ENCODE measurements around the gene RFX4.

The RFX4 gene

DNA sequence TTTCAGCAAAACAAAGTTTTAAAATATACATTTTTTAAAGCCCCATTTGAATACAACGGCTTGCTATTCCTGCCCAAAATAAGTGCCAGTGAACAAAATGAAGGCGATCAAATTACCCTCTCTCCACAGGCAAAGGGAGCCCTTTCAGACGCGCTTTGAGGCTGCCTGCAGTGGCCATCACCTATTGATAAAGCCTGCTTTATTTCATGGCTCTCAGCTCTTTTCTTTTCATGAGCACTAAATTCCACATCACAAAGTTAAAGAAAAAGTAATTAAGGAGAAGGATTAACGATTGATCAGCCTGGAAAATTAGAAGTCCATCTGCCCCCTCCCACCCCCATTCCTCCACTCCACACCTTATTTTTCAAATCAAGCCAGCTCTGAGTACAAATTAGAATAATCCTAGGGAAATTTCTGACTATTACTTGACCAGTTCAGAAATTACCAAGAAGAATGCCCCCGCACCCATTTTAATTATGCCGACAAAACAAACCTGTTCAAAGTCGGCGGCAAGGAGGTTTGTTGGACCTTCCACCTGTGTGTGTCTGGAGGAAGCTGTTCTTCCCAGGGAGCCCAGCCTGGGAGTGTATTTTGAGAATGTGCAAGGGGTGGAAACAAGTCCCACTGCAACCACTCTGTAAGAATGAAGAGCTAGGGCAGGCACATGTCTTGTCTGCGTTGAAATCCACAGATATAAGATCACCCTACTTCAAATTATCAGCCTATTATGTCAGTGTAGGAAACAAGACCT lies 127.5 kb downstream of the RFX4 start:
- DNase-seq (no peak), ATAC-seq (ENCODE audit: insufficient read depth, low read depth) (no peak)
- Histone ChIP-seq H3K9me3 (ENCODE audit: insufficient read depth, low read length, severe bottlenecking) (no peaks in the 10 kb centered on the region), H3K9ac (ENCODE audit: low read depth, low read length) (no peak overlapping the region), H3K79me2 (ENCODE audit: insufficient read depth, low read length) (no peaks in the 10 kb centered on the region), H3K36me3 (ENCODE audit: insufficient read depth, low read length) (no peaks in the 10 kb centered on the region), H4K20me1 (ENCODE audit: insufficient read depth, low read length) (peaks cover 2% of the 10 kb centered on the region; the same call in 1 of the 2 replicates), H3K4me1 (ENCODE audit: insufficient read depth, low read length) (no peaks in the 10 kb centered on the region), H3K4me2 (ENCODE audit: insufficient read depth, low read length) (no peak overlapping the region), H3K27me3 (ENCODE audit: insufficient read depth, low read length, poor library complexity) (peaks cover 3% of the 10 kb centered on the region), H3K27ac (ENCODE audit: low read length) (no peak overlapping the region), H3K4me3 (ENCODE audit: low read depth in 1 of 2, low read length in 2 of 2) (no peak overlapping the region), H2AFZ (ENCODE audit: low read depth, low read length) (no peak overlapping the region)
- TF ChIP-seq, protein P1, sequence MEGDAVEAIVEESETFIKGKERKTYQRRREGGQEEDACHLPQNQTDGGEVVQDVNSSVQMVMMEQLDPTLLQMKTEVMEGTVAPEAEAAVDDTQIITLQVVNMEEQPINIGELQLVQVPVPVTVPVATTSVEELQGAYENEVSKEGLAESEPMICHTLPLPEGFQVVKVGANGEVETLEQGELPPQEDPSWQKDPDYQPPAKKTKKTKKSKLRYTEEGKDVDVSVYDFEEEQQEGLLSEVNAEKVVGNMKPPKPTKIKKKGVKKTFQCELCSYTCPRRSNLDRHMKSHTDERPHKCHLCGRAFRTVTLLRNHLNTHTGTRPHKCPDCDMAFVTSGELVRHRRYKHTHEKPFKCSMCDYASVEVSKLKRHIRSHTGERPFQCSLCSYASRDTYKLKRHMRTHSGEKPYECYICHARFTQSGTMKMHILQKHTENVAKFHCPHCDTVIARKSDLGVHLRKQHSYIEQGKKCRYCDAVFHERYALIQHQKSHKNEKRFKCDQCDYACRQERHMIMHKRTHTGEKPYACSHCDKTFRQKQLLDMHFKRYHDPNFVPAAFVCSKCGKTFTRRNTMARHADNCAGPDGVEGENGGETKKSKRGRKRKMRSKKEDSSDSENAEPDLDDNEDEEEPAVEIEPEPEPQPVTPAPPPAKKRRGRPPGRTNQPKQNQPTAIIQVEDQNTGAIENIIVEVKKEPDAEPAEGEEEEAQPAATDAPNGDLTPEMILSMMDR (IDR thresholded peaks at IDR 0.05; ENCODE audit: borderline replicate concordance, extremely low read depth, low read length, poor library complexity, severe bottlenecking) = no peak
- no peak for TF ChIP-seq EZH2 (IDR thresholded peaks at IDR 0.05; ENCODE audit: borderline replicate concordance, low read depth, low read length, severe bottlenecking)

DNA sequence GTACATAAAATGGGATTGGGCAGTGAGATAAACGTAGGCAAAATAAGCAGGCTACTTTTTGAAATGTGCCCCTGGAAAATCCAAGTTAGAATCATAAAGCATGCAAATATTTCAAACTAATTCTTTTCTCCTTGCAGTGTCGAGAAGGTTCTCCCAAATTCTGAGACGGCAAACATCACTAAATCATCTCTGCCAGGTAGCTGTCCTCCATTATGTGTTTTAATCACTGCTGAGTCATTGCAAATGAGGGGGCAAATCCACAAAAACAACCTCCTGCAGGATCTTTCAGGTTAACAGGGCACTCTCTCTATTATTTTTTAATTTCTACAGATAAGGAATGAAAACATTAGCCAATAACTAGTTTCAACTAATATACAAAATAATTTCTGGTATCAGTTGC lies 128.5 kb downstream of the RFX4 start:
- Histone ChIP-seq H3K9me3 (ENCODE audit: insufficient read depth, low read length, severe bottlenecking) (no peaks in the 10 kb centered on the region), H3K79me2 (ENCODE audit: insufficient read depth, low read length) (no peaks in the 10 kb centered on the region), H2AFZ (ENCODE audit: low read depth, low read length) (no peak overlapping the region), H3K27me3 (ENCODE audit: insufficient read depth, low read length, poor library complexity) (peaks cover 3% of the 10 kb centered on the region), H3K4me3 (ENCODE audit: low read depth in 1 of 2, low read length in 2 of 2) (no peak overlapping the region), H3K27ac (ENCODE audit: low read length) (no peak overlapping the region), H3K36me3 (ENCODE audit: insufficient read depth, low read length) (no peaks in the 10 kb centered on the region), H3K4me1 (ENCODE audit: insufficient read depth, low read length) (no peaks in the 10 kb centered on the region), H4K20me1 (ENCODE audit: insufficient read depth, low read length) (no peaks in the 10 kb centered on the region), H3K4me2 (ENCODE audit: insufficient read depth, low read length) (no peak overlapping the region), H3K9ac (ENCODE audit: low read depth, low read length) (no peak overlapping the region)
- DNase-seq = no peak
- TF ChIP-seq EZH2 (IDR thresholded peaks at IDR 0.05; ENCODE audit: borderline replicate concordance, low read depth, low read length, severe bottlenecking) = no peak
- TF ChIP-seq, protein P1 (IDR thresholded peaks at IDR 0.05; ENCODE audit: borderline replicate concordance, extremely low read depth, low read length, poor library complexity, severe bottlenecking) = no peak
- no peak for ATAC-seq (ENCODE audit: insufficient read depth, low read depth)

DNA sequence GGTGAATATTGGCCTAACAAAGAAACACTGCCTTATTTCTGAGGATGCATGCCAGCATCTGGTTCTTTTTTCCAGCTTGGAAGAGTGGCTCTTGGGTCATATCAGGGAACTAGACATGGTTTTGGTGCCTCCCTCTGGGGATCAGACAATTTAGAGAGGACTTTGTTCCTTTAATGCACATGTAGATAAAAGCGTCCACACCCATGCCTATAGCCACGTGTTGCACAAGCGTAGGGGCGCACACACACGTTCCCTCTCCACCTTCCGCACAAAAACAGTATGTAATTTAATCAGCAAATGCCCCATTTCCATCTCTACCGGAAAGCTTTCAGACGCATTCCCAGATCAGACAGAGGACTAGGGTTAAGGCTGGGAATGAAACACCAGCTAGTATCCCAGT lies 130.0 kb downstream of the RFX4 start:
- Histone ChIP-seq H3K9me3 (ENCODE audit: insufficient read depth, low read length, severe bottlenecking) (no peaks in the 10 kb centered on the region), H3K4me1 (ENCODE audit: insufficient read depth, low read length) (no peaks in the 10 kb centered on the region), H3K79me2 (ENCODE audit: insufficient read depth, low read length) (no peaks in the 10 kb centered on the region), H3K4me3 (ENCODE audit: low read depth in 1 of 2, low read length in 2 of 2) (no peak overlapping the region), H4K20me1 (ENCODE audit: insufficient read depth, low read length) (no peaks in the 10 kb centered on the region), H3K27ac (ENCODE audit: low read length) (no peak overlapping the region), H3K4me2 (ENCODE audit: insufficient read depth, low read length) (no peak overlapping the region), H3K36me3 (ENCODE audit: insufficient read depth, low read length) (no peaks in the 10 kb centered on the region), H3K9ac (ENCODE audit: low read depth, low read length) (no peak overlapping the region), H3K27me3 (ENCODE audit: insufficient read depth, low read length, poor library complexity) (peaks cover 3% of the 10 kb centered on the region), H2AFZ (ENCODE audit: low read depth, low read length) (no peak overlapping the region)
- TF ChIP-seq EZH2 (IDR thresholded peaks at IDR 0.05; ENCODE audit: borderline replicate concordance, low read depth, low read length, severe bottlenecking) = no peak
- TF ChIP-seq, protein P1 (IDR thresholded peaks at IDR 0.05; ENCODE audit: borderline replicate concordance, extremely low read depth, low read length, poor library complexity, severe bottlenecking) = no peak
- DNase-seq (no peak), ATAC-seq (ENCODE audit: insufficient read depth, low read depth) (no peak)
